SIG-M5 treated with dmso at 0.1 percent for 504 hours (cell line): Measurements from ENCODE around the gene MAGIX.

ENCODE experiments used
- DNase-seq: peaks from one replicate; lab custom pipeline; 2025; ENCODE audit not compliant: unreplicated experiment; lab: John Stamatoyannopoulos, UW

MAGIX gene

GRCh38 chrX:49204709-49205108 is 42.2 kb downstream of the MAGIX start:
- DNase-seq, result no peak

GRCh38 chrX:49205443-49205842 is 42.9 kb downstream of the MAGIX start:
- DNase-seq, result no peak

GRCh38 chrX:49206543-49206942 is 44.0 kb downstream of the MAGIX start:
- DNase-seq, result no peak

GRCh38 chrX:49208399-49208798 is 45.8 kb downstream of the MAGIX start:
- DNase-seq, result no peak

GRCh38 chrX:49209434-49210251 is 47.1 kb downstream of the MAGIX start:
- DNase-seq, result no peak

- DNase-seq, result no peak
Observed at GRCh38 chrX:49210406-49210805, 47.8 kb downstream of the MAGIX start.

- DNase-seq, result no peak
Observed at GRCh38 chrX:49211074-49211473, 48.5 kb downstream of the MAGIX start.

- DNase-seq, result no peak
Observed at GRCh38 chrX:49212209-49212608, 49.7 kb downstream of the MAGIX start.

- no peak for DNase-seq
Observed at GRCh38 chrX:49212861-49213260, 50.3 kb downstream of the MAGIX start.

- DNase-seq, result no peak
Observed at GRCh38 chrX:49214416-49214815, 51.9 kb downstream of the MAGIX start.

GRCh38 chrX:49214996-49215526 is 52.5 kb downstream of the MAGIX start:
- DNase-seq, result no peak
